Right ventricle myocardium inferior (tissue), 1 donor: ENCODE data around the gene CTIF. TPM values are rescaled to one million over a fixed set of nuclear protein-coding genes. Genes with fewer than 3 reads are reported as not detected.
A peak's percentile ranks its signal among the peaks of the same experiment; 100 is the strongest.

Experiments
- ATAC-seq: fragments of 200-7000 bp; cut with Tn5 transposase; one replicate; pipeline ENCODE4 v1.9.1; 2020; ENCODE audit warnings: mild to moderate bottlenecking, moderate library complexity
- DNase-seq: peaks from one replicate; pipeline ENCODE4 v3.0.0; 2021; ENCODE audit errors: missing footprints
- intact Hi-C: fragments of 100-400 bp; cut with DNase I; formaldehyde crosslinking; loops from one replicate; pipeline ENCODE4 v1.11.0; 2022
- total RNA-seq: library from RNA; stranded (reverse); fragmentation: NEBNext Ultra II Directional; extraction: Animal tissue kit (Norgen Biotek cat#: 25700); gene quantifications from one replicate; pipeline ENCODE4 v1.2.1, GENCODE V29; 2021
- donor health status: DM: no; HTN: yes; CAD: no; lungs with severe emphysema.

CTIF gene
- total RNA-seq, 1 donor from 2014 or later = 74.0 TPM

DNA sequence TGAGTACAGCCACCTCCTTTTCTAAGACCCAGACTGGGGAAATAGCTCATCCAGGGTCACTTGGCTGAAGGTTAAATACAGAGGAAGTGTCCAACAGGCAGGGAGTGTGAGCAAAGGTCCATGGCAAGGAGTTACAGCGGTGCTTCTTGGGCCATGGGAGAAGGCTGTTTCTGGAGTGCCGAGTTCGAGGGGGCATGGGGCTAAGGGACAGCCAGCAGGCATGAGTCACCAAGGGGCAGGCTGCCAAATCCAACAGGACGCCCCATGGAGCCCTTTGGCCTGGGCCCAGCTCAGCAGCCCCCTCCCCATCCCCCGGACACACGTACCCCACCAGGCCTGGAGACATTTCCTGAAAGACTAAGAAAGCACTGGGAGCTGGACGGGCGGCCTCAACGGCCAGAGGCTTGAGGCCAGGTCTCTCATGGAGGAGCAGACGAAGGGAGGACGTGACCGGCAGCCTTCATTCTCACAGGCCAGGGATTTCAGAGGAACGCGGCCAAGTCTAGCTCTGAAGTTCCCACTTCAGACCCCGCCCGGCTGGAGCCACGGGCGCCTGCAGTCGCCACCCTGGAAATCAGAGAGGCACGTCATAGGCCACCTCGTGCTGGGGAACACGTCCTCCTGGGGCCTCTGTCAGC lies 251.5 kb downstream of the CTIF start:
- DNase-seq (peak; percentile 90), ATAC-seq (peak; percentile 73)
- intact Hi-C loops = loop anchor here (2.0 kb wide), 2 partner anchors 52 to 110 kb away; no protein-coding TSS in a partner anchor

DNA sequence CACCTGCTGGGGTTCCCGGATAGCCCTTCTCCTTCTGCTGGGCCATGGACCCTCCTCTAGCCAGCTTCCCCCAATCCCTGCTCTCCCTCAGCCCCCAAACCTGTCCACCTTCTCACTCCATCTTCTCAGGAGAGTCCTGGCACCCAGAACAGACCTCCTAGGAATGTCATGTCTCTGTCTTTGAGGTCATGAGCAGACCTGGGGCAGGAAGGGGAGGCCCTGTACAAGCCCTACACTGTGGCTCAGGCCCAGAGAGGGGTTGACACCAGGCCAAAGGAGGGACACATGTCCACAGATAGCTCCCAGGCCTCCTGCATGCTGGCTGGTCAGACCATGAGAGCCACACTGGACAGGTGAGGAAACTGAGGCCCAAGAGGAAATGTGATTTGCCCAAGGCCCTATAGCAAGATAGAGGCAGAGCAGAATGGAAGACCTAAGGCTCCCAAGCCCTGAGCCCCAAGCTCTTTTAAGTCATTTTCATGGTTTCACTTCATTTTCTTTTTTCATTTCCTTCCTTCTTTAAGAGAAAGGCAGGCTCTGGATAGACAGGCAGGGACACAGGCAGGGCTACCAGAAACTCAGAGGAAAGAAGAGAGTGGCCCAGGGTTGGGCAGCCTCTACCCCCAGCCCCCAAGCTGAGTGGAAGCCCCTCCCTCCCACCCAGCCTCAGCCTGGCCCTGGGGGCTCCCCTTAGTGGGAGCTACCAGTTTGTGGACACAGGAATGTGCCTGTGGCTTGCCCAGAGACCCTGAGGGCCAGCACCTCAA lies 252.2 kb downstream of the CTIF start:
- intact Hi-C loops = loop anchor here (2.0 kb wide), 2 partner anchors 52 to 110 kb away; no protein-coding TSS in a partner anchor
- DNase-seq (no peak), ATAC-seq (peak; percentile 35)

DNA sequence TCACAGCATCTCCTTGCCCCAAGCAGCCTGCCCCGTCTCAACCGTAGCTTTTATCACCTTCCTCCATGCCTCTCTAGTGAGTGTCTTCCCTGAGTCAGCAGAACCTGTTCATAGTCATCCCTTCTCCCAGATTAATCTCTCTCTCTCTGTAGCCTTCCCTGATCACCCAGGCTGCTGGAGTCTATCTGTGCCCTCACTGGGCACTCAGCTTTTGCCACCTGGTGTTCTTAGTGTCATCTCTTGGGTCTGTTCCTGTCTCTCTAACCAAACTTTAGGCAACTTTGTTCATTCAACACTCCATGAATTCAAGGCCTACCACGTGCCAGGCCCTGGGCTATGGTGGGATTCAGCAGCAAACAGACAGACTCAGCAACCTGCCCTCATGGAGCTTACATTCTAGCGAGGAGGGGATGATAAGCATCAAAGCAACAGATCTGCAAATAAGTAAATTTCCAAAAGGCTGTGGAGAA lies 252.8 kb downstream of the CTIF start:
- ATAC-seq = no peak
- intact Hi-C loops = loop anchor here (2.0 kb wide), 2 partner anchors 51 to 111 kb away; no protein-coding TSS in a partner anchor
- no peak for DNase-seq

DNA sequence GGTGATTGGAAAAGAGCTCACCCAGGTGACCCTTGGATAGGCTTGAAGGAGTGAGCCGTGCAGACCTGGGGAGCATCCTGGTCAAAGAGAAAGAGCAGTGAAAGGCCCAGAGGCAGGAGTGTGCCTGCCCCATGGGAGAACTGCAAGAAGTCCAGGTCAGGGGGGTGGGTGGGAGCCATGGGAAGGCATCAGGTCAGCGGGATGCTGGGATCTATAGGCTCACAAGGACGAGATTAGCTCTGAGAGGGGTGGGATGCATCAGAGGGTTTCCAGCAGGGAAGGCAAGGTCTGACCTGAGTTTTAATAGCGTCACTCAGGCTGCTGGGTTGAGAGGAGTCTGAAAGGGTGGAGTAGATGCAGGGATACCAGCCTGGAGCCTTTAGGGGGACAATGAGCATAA lies 253.3 kb downstream of the CTIF start:
- intact Hi-C loops = no loop called here
- no peak for ATAC-seq
- DNase-seq = no peak

DNA sequence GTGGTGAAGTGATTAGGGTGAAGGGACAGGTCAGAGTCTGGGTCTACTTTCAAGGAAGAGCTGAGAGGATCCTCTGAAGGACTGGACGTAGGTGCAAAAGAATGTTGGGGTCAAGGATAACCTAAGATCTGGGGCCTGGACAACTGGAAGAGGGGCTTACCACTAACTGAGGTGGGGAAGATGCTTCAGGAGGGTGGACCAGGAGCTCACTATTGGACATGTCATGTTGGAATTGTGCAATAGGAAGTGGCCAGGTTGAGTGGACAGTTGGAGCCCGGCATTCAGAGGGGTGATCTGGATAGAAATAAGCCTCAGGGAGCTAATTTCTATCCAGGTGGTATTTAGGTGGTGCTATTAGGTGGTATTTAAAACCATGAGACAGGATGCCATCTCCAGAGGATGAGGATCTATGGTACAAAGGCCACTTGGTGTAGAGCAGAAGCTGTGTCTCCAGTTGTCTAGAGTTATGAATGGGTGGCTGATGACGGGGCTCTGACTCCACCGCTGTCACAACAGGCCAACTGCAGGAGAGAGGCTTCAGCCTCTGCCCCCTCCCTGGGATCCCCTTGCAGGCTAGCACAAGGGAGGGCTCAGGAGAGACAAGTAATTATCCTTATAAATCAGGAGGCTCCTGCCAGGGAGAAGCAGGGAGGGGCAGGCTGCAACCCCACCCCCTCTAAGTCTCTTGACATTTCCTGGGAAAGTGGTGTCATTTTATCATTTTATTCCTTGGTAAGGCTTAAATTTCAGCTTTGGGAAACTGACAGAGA lies 254.0 kb downstream of the CTIF start:
- no peak for ATAC-seq
- DNase-seq = no peak
- intact Hi-C loops = no loop called here

DNA sequence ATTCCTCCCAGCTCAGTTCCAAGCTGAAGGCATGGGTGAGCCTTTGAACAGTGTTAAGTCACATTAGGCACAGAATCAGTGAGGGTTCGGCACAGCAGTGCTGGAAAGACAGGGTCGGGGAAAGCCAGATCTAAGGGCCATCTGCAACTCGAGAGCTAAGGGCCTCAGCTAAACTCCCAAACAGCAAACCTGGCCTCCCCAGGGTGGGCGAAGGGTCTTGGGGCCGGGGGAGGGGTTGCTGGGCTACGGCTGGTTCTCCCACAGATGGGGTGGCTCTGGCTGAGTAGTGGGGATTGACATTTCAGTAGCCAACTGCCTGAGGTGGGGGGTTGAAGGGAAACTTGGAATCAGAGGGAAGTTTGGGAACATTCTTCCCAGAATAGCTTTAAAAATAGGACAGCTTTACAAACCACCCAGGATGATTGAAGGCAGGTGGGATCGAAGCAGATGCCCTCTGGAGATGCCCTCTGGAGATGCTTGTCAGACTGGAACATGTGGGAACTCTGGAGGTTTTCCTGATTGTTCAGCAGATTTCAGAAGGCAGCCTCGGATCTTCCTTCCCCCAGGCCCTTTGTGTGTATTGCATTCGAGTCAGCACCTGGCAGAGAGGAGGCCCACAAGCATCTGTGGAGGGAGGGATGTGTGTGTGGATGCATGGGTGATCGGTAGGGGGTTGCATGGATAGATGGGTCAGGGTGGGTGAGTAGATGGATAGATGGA lies 255.6 kb downstream of the CTIF start:
- DNase-seq (no peak), ATAC-seq (no peak)
- intact Hi-C loops = no loop called here

DNA sequence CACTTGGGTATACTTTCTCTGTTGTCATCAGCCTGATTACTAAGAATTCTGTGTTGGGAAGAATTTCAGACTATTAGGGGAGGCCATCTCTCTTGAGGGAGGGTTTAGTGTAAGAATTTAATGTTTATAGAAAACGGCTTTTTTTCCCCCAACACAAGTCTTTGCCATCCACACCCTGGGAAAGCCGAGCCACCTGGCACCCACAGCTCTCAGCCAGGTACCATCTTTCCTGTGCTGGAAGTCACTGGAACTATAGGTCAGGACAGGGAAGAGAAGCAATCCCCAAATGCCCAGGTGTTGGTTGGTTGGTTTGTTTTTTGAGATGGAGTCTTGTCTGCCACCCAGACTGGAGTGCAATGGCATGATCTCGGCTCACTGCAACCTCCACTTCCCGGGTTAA lies 256.9 kb downstream of the CTIF start:
- intact Hi-C loops = no loop called here
- DNase-seq = no peak

DNA sequence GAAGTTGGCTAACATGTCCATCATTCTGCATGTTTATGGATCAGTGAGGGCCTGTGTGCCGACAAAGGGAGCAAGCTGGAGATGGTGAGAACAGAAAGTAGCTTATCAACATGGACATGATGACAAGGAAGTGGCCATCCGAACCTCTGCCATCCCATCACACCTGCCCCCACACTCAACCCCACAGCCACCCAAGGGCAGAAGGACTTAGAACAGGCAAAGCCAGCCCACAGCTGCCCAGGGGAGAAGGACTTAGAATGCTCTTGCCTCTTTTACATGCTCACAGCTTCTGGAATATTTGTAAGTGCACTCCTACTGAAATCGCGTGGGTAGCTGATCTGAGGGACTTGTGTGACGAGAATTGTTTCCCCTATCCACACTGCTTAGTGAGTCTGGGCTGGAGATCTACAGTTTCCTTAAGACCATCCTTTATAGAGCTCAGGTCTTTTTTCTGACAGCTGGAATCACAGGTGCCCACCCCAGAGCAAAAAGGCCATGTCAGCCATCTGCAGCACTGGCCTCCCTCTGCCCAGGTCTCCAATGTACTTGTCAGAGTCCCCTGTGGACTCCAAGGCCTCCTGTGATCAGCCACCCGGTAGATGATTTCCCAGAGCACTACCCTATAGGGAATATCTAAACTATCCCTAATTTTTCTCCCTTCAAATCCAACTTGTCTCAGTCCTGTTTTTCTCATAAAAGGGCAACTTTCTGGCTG lies 257.8 kb downstream of the CTIF start:
- ATAC-seq (no peak), DNase-seq (no peak)
- intact Hi-C loops = no loop called here

More for the DNA sequence above, 256.9 kb downstream of the CTIF start:
- ATAC-seq = no peak

DNA sequence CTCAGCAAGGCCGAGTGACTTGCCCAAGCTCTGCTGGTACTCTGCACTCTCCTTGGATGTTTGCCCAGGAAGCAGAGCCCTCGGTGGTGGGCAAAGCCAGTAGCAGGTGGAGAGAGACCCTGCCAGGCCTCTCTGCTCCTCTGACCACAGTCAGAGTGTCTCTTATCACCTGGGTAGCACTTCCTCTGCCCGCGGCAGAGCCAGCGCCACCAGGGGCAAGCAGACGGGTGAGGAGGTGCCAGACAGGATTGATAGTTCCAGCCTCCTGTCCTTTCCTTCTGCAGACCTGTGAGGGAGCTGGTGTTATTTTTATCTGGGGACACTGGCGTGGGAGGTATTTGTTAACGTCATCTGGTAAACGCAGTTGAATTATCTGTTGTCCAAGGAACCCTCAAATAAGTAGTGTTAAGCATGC lies 259.0 kb downstream of the CTIF start:
- intact Hi-C loops = no loop called here
- ATAC-seq (peak; percentile 85), DNase-seq (no peak)

DNA sequence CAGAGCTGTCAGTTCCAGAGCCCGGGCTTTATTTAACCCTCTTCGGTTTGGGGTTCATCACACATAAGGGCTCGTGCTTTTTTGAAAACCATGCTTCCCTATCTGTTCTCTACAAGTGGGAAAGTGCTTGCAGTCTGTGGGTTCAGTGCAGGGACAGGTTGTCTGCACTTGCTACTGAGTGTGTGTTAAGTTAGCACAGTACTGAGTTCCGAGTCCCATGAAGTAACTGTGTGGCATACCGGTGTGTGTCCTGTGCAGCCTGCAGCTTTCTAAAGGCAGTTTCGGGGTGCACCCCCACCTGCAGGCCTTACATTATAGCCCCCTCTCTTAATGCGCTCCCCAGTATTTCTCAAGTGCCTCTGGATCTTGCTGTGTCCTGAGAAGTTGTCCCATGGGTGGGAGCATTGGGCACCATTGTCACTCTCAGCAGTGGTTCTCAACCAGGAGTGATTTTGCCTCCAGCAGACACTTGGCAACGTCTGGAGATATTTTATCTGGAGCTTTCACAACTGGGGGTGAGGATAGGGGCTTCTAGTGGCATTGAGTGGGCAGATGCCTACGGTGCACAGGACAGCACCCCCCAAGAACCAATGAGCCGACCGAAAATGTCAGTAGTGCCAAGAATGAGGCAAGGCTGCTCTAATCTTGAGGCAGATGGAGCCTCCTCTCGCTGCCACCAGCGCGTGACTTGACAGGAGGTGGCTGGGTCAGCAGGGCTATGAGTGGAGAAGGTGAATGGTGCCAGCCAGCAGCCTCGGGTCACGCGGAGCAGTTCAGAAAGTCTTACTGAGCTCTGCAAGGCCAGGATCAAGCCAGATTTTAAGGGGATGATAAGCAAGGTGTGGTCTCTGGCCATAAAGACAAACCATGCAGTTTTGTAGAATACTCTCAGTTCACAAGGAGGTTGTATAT lies 259.8 kb downstream of the CTIF start:
- ATAC-seq (peak; percentile 41), DNase-seq (no peak)
- intact Hi-C loops = no loop called here

DNA sequence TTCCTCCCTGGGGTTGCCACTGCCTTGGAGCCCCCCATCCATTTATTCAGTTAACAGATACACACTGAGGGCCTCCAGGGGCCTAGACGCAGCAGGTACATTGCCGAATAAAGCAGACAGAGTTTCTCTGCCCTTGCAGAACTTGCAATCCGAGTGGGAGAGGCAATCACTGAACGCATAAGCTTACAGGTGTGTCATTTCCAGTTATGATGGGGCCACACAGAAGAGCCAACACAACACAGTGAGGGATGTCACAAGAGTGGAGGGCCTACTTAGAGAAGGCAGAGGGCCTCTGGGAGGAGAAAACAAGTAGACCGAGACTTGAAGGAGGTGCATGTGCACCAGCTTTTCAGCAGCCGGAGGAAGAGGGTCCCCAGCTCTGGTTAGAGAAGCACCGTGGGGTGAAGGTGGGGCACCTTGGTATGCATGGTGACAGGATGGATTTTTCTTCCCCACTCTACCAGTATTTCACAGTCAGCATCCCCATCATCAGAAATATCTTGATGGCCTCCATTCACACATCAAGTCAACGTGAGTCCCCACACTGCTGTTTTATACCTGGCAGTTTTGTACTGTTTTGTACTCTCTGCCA lies 261.0 kb downstream of the CTIF start:
- DNase-seq = no peak
- ATAC-seq = no peak
- intact Hi-C loops = no loop called here

DNA sequence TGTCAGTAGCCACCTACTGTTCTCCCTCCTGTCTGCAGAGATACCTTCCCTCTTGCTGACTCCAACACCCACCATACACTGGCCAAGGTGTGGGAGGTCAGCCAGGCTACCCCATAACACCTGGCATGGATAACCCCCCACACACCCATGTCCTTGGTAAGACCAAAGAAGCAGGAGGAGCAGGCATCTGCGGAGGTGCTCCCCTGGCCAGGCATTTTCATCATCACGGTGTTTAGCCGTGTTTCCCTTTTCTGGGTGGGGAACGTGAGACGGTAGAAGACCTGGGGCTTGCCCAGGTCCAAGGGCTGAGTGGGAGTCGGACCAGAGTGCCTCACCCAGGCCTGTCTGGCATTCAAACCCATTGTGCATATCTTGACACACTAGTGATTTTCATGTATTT lies 261.6 kb downstream of the CTIF start:
- ATAC-seq (no peak), DNase-seq (no peak)
- intact Hi-C loops = no loop called here

DNA sequence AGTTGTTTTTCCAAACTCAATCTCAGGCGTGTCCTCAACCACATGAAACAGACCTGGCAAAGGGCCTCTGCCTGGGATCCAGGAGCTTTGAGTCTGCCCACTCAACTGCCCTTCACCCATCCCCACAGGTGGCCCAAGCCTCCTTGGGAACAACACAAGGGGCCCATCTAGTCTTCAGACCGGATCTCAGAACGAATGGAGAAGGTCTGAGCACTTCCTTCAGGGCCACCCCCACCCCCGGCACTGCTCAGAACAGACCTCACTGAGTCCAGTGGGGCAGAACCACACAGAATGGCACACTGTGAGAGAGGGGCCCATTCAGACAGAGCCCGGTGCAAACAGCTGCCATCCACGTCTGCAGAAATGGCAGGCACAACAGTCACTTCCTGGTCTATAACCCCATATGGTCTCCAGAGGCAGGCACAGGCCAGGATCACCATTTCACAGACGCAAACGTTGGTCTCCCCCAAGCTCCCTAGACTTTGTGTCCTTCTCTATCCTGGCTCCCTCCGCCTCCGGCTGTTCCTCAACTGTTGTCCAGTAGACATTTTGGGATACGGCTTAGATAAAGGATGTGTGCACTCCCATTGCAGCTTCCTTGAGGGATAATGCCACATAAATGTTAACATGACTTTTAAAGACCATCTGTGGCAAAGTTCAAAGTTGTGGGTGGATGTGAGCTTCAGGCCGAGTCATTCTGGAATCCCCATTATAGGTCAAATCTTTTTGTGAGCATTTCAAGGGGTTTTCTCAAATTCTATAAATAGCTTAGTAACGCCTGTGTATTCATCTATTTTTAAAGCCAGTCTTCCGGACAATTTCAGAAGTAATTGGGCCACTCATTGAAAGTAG lies 262.3 kb downstream of the CTIF start:
- DNase-seq (no peak), ATAC-seq (no peak)
- intact Hi-C loops = no loop called here

DNA sequence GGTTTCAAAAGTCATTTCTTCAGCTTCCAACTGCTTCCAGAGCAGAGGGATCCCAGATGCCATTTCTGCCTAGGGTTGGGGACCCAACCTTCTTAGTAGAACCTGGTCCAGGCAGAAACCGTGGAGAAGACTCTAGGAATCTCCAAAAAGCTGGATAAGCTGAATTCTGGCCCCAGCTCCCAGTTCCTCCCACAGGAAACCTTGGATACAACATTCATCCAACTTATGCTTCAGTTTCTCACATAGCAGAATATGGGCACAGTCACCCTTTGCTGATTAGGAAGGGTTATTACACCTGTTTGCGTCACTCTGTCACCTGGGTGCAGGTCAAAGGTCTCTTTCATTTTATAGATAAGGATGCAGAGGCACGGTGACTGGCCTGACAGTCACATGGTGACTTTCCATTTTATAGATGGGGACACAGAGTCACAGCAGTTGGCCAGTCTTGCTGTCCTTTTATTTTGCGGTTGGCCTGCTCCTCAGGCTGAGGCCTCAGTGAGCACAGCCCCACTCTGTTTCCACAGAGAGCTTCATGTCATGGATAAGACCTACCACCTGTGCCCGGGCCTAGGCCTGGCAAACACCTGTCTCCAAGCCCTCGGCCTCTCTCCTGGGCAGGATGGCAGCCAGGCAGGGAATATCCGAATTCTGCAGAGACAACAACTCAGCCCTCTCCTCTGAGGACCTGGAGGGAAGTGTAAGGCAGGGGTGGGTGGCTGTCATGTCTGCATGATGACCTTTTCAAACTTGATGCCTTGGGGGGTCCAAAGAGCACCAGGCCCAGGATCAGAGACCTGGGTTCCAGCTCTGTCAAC lies 263.1 kb downstream of the CTIF start:
- intact Hi-C loops = no loop called here
- DNase-seq (no peak), ATAC-seq (no peak)

DNA sequence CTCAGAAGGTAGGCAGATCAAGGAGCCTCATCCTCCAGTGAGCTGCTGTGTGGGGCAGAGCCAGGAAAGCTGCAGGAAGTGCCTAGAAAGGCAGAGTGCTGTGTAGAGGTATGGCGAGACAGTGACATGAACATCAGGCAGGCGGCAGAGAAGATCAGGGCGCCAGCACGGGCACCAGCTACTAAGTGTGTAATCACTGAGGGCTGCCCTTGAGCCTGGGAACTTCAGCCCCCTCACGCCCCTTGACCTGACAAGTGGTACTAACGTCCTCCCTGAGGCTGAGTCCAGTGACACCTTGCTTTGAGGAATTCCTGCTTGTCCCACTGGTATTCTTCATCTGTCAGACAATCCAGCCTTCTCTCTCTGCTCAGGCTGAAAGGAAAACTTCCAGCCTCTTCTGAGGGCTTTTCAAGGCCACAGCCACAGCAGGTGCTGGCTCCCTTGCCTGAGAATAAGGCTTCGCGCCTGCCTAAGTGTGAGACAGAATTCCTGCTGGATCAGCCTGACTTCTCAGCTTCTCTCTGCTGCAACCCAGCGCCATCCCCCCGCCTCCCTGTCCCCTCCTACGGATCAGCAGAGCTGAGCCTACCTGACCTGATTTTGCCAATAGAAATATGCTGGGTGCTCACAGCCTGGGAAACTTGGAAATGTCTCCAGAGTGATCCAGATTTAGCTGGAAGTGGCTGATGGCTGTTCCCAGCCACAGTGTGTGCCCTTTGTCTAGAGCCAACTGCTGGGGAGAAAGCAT lies 263.9 kb downstream of the CTIF start:
- ATAC-seq (peak; percentile 48), DNase-seq (no peak)
- intact Hi-C loops = no loop called here
